ENCODE measurements around the gene TCF4. TPM values are rescaled to one million over a fixed set of nuclear protein-coding genes. Genes with fewer than 3 reads are reported as not detected.

Gene TCF4
- total RNA-seq, 1 donor from 2014 or later: 199 TPM

- Mint-ChIP-seq H3K4me3 (ENCODE audit: unreplicated experiment) (no peak overlapping the region), H3K9me3 (ENCODE audit: unreplicated experiment) (peaks cover 9% of the 10 kb centered on the region), H3K27ac (ENCODE audit: unreplicated experiment) (no peak overlapping the region), H3K27me3 (ENCODE audit: unreplicated experiment) (no peaks in the 10 kb centered on the region), H3K36me3 (ENCODE audit: unreplicated experiment) (peaks cover 4% of the 10 kb centered on the region), H3K4me1 (ENCODE audit: low read depth, unreplicated experiment) (no peaks in the 10 kb centered on the region)
- TF ChIP-seq, protein P1, sequence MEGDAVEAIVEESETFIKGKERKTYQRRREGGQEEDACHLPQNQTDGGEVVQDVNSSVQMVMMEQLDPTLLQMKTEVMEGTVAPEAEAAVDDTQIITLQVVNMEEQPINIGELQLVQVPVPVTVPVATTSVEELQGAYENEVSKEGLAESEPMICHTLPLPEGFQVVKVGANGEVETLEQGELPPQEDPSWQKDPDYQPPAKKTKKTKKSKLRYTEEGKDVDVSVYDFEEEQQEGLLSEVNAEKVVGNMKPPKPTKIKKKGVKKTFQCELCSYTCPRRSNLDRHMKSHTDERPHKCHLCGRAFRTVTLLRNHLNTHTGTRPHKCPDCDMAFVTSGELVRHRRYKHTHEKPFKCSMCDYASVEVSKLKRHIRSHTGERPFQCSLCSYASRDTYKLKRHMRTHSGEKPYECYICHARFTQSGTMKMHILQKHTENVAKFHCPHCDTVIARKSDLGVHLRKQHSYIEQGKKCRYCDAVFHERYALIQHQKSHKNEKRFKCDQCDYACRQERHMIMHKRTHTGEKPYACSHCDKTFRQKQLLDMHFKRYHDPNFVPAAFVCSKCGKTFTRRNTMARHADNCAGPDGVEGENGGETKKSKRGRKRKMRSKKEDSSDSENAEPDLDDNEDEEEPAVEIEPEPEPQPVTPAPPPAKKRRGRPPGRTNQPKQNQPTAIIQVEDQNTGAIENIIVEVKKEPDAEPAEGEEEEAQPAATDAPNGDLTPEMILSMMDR (IDR thresholded peaks at IDR 0.05; ENCODE audit: partially characterized antibody, unreplicated experiment): no peak
- DNase-seq: no peak
These were observed 5.9 kb upstream of the TCF4 start for GRCh38 chr18:55593888-55594287.

- Mint-ChIP-seq H3K27me3 (ENCODE audit: unreplicated experiment) (peaks cover 4% of the 10 kb centered on the region), H3K9me3 (ENCODE audit: unreplicated experiment) (peaks cover 13% of the 10 kb centered on the region), H3K36me3 (ENCODE audit: unreplicated experiment) (peaks cover 4% of the 10 kb centered on the region), H3K27ac (ENCODE audit: unreplicated experiment) (no peak overlapping the region), H3K4me3 (ENCODE audit: unreplicated experiment) (no peak overlapping the region), H3K4me1 (ENCODE audit: low read depth, unreplicated experiment) (no peaks in the 10 kb centered on the region)
- TF ChIP-seq, protein P1 (IDR thresholded peaks at IDR 0.05; ENCODE audit: partially characterized antibody, unreplicated experiment): no peak
- DNase-seq: no peak
These were observed 4.6 kb upstream of the TCF4 start for GRCh38 chr18:55592572-55592971.

DNA sequence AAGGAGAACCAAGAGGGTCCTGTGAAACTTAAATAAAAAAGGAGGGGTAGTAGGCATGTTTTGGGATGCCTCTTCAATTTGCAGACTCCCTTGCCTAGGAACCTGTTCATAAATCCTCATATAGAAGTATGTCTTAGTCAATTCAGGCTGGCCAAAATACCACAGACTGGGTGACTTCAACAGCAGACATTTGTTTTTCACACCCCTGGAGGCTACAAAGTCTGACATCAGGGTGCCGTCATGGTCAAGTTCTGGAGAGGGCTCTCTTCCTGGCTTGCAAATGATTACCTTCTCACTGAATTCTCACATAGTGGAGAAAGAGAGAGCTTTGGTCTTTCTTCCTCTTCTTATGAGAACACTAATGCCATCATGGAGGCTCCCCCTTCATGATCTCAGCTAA is 4.1 kb upstream of the TCF4 start:
- no peaks in the 10 kb centered on the region for H3K4me1 Mint-ChIP-seq (ENCODE audit: low read depth, unreplicated experiment)
- H3K4me3 Mint-ChIP-seq (ENCODE audit: unreplicated experiment): no peak overlapping the region
- H3K9me3 Mint-ChIP-seq (ENCODE audit: unreplicated experiment): peaks cover 16% of the 10 kb centered on the region
- TF ChIP-seq, protein P1 (IDR thresholded peaks at IDR 0.05; ENCODE audit: partially characterized antibody, unreplicated experiment): no peak
- peaks cover 4% of the 10 kb centered on the region for H3K36me3 Mint-ChIP-seq (ENCODE audit: unreplicated experiment)
- peaks cover 4% of the 10 kb centered on the region for H3K27me3 Mint-ChIP-seq (ENCODE audit: unreplicated experiment)
- H3K27ac Mint-ChIP-seq (ENCODE audit: unreplicated experiment): no peak overlapping the region
- no peak for DNase-seq

DNA sequence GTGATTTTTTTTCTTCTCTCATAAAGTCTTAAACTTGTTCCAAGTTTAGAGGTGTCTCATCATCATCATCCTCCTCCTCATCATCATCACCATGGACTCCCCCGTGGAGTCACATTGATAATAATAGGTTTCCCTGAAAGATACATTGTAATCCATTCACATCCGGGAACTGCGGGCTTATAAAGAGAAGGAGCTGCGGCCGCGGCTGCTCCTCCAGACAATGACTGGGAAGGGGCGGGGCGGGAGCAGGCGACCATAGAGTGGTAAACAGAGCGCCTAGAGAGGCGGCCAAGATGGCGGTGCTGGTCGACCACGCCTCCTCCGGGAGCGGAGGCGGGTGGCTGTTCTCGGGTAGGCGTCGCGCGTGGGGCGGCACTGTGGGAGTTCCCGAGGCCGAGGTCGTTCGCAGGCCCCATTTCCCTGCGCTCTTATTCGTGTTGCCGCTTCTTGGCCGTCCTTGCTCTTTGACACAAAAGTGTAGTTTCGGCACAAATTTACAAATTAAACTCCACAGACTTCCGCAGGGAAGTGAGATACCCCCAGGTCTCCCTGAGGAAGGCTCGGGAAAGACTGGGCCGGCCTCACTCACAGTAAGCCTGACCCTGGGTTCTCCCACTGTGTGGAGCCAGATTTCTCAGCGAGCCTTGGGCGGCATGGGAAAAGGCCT is 1.8 kb upstream of the TCF4 start:
- Mint-ChIP-seq H3K9me3 (ENCODE audit: unreplicated experiment) (peaks cover 18% of the 10 kb centered on the region), H3K36me3 (ENCODE audit: unreplicated experiment) (peaks cover 4% of the 10 kb centered on the region), H3K27ac (ENCODE audit: unreplicated experiment) (peak overlapping the region; percentile 92), H3K4me3 (ENCODE audit: unreplicated experiment) (peak overlapping the region; percentile 94), H3K4me1 (ENCODE audit: low read depth, unreplicated experiment) (peaks cover 9% of the 10 kb centered on the region), H3K27me3 (ENCODE audit: unreplicated experiment) (peaks cover 7% of the 10 kb centered on the region)
- TF ChIP-seq, protein P1 (IDR thresholded peaks at IDR 0.05; ENCODE audit: partially characterized antibody, unreplicated experiment): no peak
- peak; percentile 97 for DNase-seq

DNA sequence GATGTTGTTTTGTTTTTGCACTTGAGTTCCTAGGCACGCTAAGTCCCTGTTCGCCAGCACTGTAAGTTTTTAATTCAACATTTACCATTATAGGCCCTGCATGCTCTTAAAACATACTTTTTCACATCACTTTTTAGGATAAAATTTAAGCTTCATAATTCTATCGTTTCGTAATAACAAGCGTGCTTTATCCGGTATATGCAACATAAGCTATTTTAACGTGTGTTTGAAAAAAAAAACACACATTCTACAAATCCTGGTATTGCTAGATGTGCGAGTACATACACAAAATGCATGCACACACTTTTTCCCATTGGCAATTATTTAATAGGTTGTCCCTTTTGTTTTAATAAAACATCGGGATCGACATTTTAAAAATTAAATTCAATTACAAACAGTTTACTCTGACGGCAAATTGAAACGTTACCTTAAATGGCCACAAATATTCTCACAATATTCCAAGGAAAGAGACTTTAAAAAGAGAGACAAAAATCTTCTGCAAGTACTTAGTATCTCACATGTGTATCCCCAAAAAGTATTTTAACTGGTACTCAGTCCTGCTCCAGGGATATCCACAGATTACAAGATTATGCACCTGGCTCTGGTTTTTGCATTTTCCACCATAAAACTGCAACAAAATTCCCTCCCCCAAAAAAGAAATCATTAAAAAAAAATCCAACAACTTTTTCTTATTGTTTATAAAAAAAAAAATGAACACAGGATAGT is 1.0 kb upstream of the TCF4 start:
- Mint-ChIP-seq H3K4me1 (ENCODE audit: low read depth, unreplicated experiment) (peaks cover 11% of the 10 kb centered on the region), H3K4me3 (ENCODE audit: unreplicated experiment) (peak overlapping the region; percentile 94), H3K36me3 (ENCODE audit: unreplicated experiment) (peaks cover under 1% of the 10 kb centered on the region), H3K27ac (ENCODE audit: unreplicated experiment) (peak overlapping the region; percentile 92), H3K9me3 (ENCODE audit: unreplicated experiment) (peaks cover 18% of the 10 kb centered on the region), H3K27me3 (ENCODE audit: unreplicated experiment) (peaks cover 7% of the 10 kb centered on the region)
- TF ChIP-seq, protein P1 (IDR thresholded peaks at IDR 0.05; ENCODE audit: partially characterized antibody, unreplicated experiment): no peak
- no peak for DNase-seq
